H9 (cell line): ENCODE results near the gene BPIFB2. TPM values are rescaled to one million over a fixed set of nuclear protein-coding genes. Genes with fewer than 3 reads are reported as not detected.
A peak's percentile ranks its signal among the peaks of the same experiment; 100 is the strongest.

Source experiments
- DNase-seq: peaks from one replicate; pipeline ENCODE4 v3.0.0-alpha.2; 2017
- H2AFZ ChIP-seq: one replicate; pipeline ENCODE4 v1.6.1; 2013; ENCODE audit warnings: mild to moderate bottlenecking, low read length, control low read depth, moderate library complexity
- H2AK5ac ChIP-seq: 2 replicates; pipeline ENCODE4 v1.6.1; 2013; ENCODE audit warnings: low read length, control low read depth, mixed read lengths; ENCODE audit not compliant: insufficient read length
- H2BK120ac ChIP-seq: one replicate; pipeline ENCODE4 v1.6.1; 2013; ENCODE audit warnings: low read depth, mild to moderate bottlenecking, low read length, control low read depth, inconsistent platforms; ENCODE audit not compliant: poor library complexity, severe bottlenecking
- H2BK12ac ChIP-seq: 2 replicates; pipeline ENCODE4 v1.6.1; 2013; ENCODE audit warnings: low read length, control low read depth, mixed read lengths, low read depth; ENCODE audit not compliant: insufficient read length
- H2BK15ac ChIP-seq: 2 replicates; pipeline ENCODE4 v1.6.1; 2013; ENCODE audit warnings: low read depth, low read length, control low read depth
- H2BK20ac ChIP-seq: one replicate; pipeline ENCODE4 v1.6.1; 2013; ENCODE audit warnings: low read depth, mild to moderate bottlenecking, low read length, control low read depth, inconsistent platforms; ENCODE audit not compliant: poor library complexity, severe bottlenecking
- H2BK5ac ChIP-seq: 2 replicates; pipeline ENCODE4 v1.6.1; 2013; ENCODE audit warnings: low read length, control low read depth, mixed read lengths; ENCODE audit not compliant: insufficient read length
- H3K14ac ChIP-seq: 2 replicates; pipeline ENCODE4 v1.6.1; 2013; ENCODE audit warnings: low read length, control low read depth; ENCODE audit not compliant: insufficient read depth
- H3K18ac ChIP-seq: 2 replicates; pipeline ENCODE4 v1.6.1; 2013; ENCODE audit warnings: low read depth, mild to moderate bottlenecking, mixed read lengths, low read length, control low read depth; ENCODE audit not compliant: insufficient read length
- H3K23ac ChIP-seq: 2 replicates; pipeline ENCODE4 v1.6.1; 2013; ENCODE audit warnings: low read length, control low read depth, mixed read lengths, low read depth; ENCODE audit not compliant: insufficient read length
- H3K23me2 ChIP-seq: 2 replicates; pipeline ENCODE4 v1.6.1; 2013; ENCODE audit warnings: low read depth, mild to moderate bottlenecking, mixed read lengths, low read length, control low read depth; ENCODE audit not compliant: insufficient read length, poor library complexity, severe bottlenecking
- H3K27ac ChIP-seq: 2 replicates; pipeline ENCODE4 v1.5.1; 2013; ENCODE audit warnings: low read length, control low read depth, mixed read lengths, low read depth; ENCODE audit not compliant: insufficient read length
- H3K27me3 ChIP-seq: 2 replicates; pipeline ENCODE4 v1.6.1; 2013; ENCODE audit warnings: low read length, control low read depth, inconsistent platforms; ENCODE audit not compliant: insufficient read depth
- H3K4ac ChIP-seq: 2 replicates; pipeline ENCODE4 v1.6.1; 2013; ENCODE audit warnings: low read depth, mild to moderate bottlenecking, control low read depth, inconsistent platforms, low read length, moderate library complexity
- H3K4me1 ChIP-seq: 2 replicates; pipeline ENCODE4 v1.6.1; 2013; ENCODE audit warnings: low read length, control low read depth, inconsistent platforms; ENCODE audit not compliant: insufficient read depth
- H3K4me2 ChIP-seq: 2 replicates; pipeline ENCODE4 v1.6.1; 2013; ENCODE audit warnings: low read length, control low read depth, mixed read lengths; ENCODE audit not compliant: insufficient read length, insufficient read depth
- H3K56ac ChIP-seq: 2 replicates; pipeline ENCODE4 v1.6.1; 2013; ENCODE audit warnings: low read depth, mild to moderate bottlenecking, mixed read lengths, low read length, control low read depth; ENCODE audit not compliant: insufficient read length
- H3K79me1 ChIP-seq: 2 replicates; pipeline ENCODE4 v1.6.1; 2013; ENCODE audit warnings: low read depth, mild to moderate bottlenecking, moderate library complexity, low read length, control low read depth, inconsistent platforms; ENCODE audit not compliant: insufficient read depth, poor library complexity, severe bottlenecking
- H3K79me2 ChIP-seq: 2 replicates; pipeline ENCODE4 v1.6.1; 2013; ENCODE audit warnings: low read length, control low read depth, inconsistent platforms; ENCODE audit not compliant: insufficient read depth
- H3K9ac ChIP-seq: 2 replicates; pipeline ENCODE4 v1.6.1; 2013; ENCODE audit warnings: low read length, control low read depth, mixed read lengths; ENCODE audit not compliant: insufficient read length; ENCODE audit errors: extremely low read depth
- H3K9me3 ChIP-seq: one replicate; pipeline ENCODE4 v1.6.1; 2013; ENCODE audit warnings: low read depth, low read length, inconsistent platforms; ENCODE audit not compliant: control insufficient read depth
- H3T11ph ChIP-seq: one replicate; pipeline ENCODE4 v1.6.1; 2013; ENCODE audit warnings: mild to moderate bottlenecking, low read length, control low read depth, inconsistent platforms
- H4K20me1 ChIP-seq: one replicate; pipeline ENCODE4 v1.6.1; 2013; ENCODE audit not compliant: control insufficient read depth, insufficient read length, insufficient read depth
- H4K5ac ChIP-seq: 2 replicates; pipeline ENCODE4 v1.6.1; 2013; ENCODE audit warnings: low read depth, mild to moderate bottlenecking, mixed read lengths, low read length, control low read depth; ENCODE audit not compliant: insufficient read length
- H4K8ac ChIP-seq: replicated peaks from 2 replicates; pipeline ENCODE4 v1.6.1; 2013; ENCODE audit warnings: low read length, control low read depth, mixed read lengths, low read depth; ENCODE audit not compliant: insufficient read length
- H4K91ac ChIP-seq: 2 replicates; pipeline ENCODE4 v1.6.1; 2013; ENCODE audit warnings: low read depth, mild to moderate bottlenecking, moderate library complexity, mixed read lengths, low read length, control low read depth; ENCODE audit not compliant: insufficient read length
- H3K27ac Mint-ChIP-seq, 3 experiments: 2 replicates in 2 of 3; 3 replicates in 1 of 3; pipeline ENCODE4 v1.8.0; 2020 to 2021; ENCODE audit warnings: mixed read lengths in 3 of 3, mild to moderate bottlenecking in 1 of 3, moderate library complexity in 1 of 3
- H3K27me3 Mint-ChIP-seq: 2 replicates; pipeline ENCODE4 v1.8.0; 2021; ENCODE audit warnings: low read depth, mild to moderate bottlenecking, moderate library complexity, mixed read lengths
- H3K36me3 Mint-ChIP-seq, 3 experiments: 2 replicates in 2 of 3; 3 replicates in 1 of 3; pipeline ENCODE4 v1.8.0; 2020 to 2021; ENCODE audit warnings: low read depth in 3 of 3, mixed read lengths in 3 of 3; ENCODE audit not compliant: insufficient read depth in 1 of 3
- H3K4me1 Mint-ChIP-seq, 2 experiments: 2 replicates each; pipeline ENCODE4 v1.8.0; 2020; ENCODE audit warnings: mixed read lengths in 2 of 2
- H3K4me3 Mint-ChIP-seq, 2 experiments: 2 replicates in 1 of 2; 3 replicates in 1 of 2; pipeline ENCODE4 v1.8.0; 2020 to 2021; ENCODE audit warnings: mild to moderate bottlenecking in 2 of 2, mixed read lengths in 2 of 2, moderate library complexity in 1 of 2
- H3K9me3 Mint-ChIP-seq, 2 experiments: 2 replicates in 1 of 2; 3 replicates in 1 of 2; pipeline ENCODE4 v1.8.0; 2020; ENCODE audit warnings: mild to moderate bottlenecking in 2 of 2, mixed read lengths in 2 of 2, moderate library complexity in 1 of 2
- WGBS: extraction: QIAGEN DNeasy Blood & Tissue Kit; methylation state at CpG from one replicate; pipeline ENCODE4 v1.1.7; 2013; ENCODE audit warnings: missing lambda C conversion rate, low lambda C conversion rate, mixed read lengths; ENCODE audit not compliant: insufficient read length; ENCODE audit errors: extremely low coverage; 5-methylcytosine and 5-hydroxymethylcytosine counted together
- total RNA-seq: library from RNA; stranded (reverse); gene quantifications from 2 replicates; pipeline ENCODE4 v1.2.1, GENCODE V29; 2021
- TF ChIP-seq, protein P1 (sequence below): fragments of 200-600 bp; sonication (generic); conservative IDR thresholded peaks from 3 replicates; pipeline ENCODE4 v1.8.0; 2021; ENCODE audit warnings: antibody characterized with exemption, mild to moderate bottlenecking

The BPIFB2 gene
- total RNA-seq, 1 experiment from 2014 or later, result not detected

- no peaks in the 10 kb centered on the region for H4K20me1 ChIP-seq
- Mint-ChIP-seq H3K27me3 (peaks cover 18% of the 10 kb centered on the region), H3K27ac (peak overlapping the region in 1 of 3 experiments; percentile 37; a peak in 4 of 7 replicates)
These were observed 10.0 kb downstream of the BPIFB2 start for GRCh38 chr20:33017542-33017941.

More at GRCh38 chr20:33017542-33017941, 10.0 kb downstream of the BPIFB2 start:
- Histone ChIP-seq H2BK120ac (no peak overlapping the region), H2BK5ac (no peak overlapping the region), H3K27ac (no peak overlapping the region), H3K23me2 (no peaks in the 10 kb centered on the region), H4K91ac (no peak overlapping the region), H4K5ac (no peak overlapping the region), H3K9me3 (no peaks in the 10 kb centered on the region), H3T11ph (no peak overlapping the region), H3K79me1 (no peaks in the 10 kb centered on the region), H3K14ac (no peak overlapping the region), H3K4me1 (no peaks in the 10 kb centered on the region), H3K23ac (no peak overlapping the region), H4K8ac (no peak overlapping the region), H3K18ac (no peak overlapping the region), H3K9ac (no peak overlapping the region), H3K4ac (no peak overlapping the region), H2BK20ac (no peak overlapping the region), H3K79me2 (no peaks in the 10 kb centered on the region), H3K27me3 (no peaks in the 10 kb centered on the region), H2BK15ac (no peak overlapping the region), H2BK12ac (no peak overlapping the region), H2AFZ (no peak overlapping the region), H3K4me2 (no peak overlapping the region), H2AK5ac (no peak overlapping the region), H3K56ac (no peak overlapping the region)
- WGBS, result no CpG with 5 or more reads among the region's 7 CpGs
- H3K4me1 Mint-ChIP-seq, result peaks cover 21 to 23% of the 10 kb centered on the region in 2 experiments
- TF ChIP-seq, protein P1, sequence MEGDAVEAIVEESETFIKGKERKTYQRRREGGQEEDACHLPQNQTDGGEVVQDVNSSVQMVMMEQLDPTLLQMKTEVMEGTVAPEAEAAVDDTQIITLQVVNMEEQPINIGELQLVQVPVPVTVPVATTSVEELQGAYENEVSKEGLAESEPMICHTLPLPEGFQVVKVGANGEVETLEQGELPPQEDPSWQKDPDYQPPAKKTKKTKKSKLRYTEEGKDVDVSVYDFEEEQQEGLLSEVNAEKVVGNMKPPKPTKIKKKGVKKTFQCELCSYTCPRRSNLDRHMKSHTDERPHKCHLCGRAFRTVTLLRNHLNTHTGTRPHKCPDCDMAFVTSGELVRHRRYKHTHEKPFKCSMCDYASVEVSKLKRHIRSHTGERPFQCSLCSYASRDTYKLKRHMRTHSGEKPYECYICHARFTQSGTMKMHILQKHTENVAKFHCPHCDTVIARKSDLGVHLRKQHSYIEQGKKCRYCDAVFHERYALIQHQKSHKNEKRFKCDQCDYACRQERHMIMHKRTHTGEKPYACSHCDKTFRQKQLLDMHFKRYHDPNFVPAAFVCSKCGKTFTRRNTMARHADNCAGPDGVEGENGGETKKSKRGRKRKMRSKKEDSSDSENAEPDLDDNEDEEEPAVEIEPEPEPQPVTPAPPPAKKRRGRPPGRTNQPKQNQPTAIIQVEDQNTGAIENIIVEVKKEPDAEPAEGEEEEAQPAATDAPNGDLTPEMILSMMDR, result no peak
- no peak overlapping the region for H3K4me3 Mint-ChIP-seq
- DNase-seq, result no peak
- no peaks in the 10 kb centered on the region for H3K36me3 Mint-ChIP-seq
- H3K9me3 Mint-ChIP-seq, result no peaks in the 10 kb centered on the region
